Activated T-cell treated with anti-CD3 and anti-CD28 coated beads, Interleukin-2, amount 50 U/mL, for 24 hours (primary cell): ENCODE results near the gene ATRAID.
A peak's percentile ranks its signal among the peaks of the same experiment; 100 is the strongest.

ENCODE experiments used
- DNase-seq: peaks from one replicate; pipeline ENCODE4 v3.0.0-alpha.2; 2020
- H3K27ac Mint-ChIP-seq: 2 replicates; pipeline ENCODE4 v1.8.0; 2020; ENCODE audit warnings: mild to moderate bottlenecking, mixed read lengths
- H3K27me3 Mint-ChIP-seq: 2 replicates; pipeline ENCODE4 v1.8.0; 2020; ENCODE audit warnings: mixed read lengths
- H3K36me3 Mint-ChIP-seq: 2 replicates; pipeline ENCODE4 v1.8.0; 2020; ENCODE audit warnings: low read depth, mixed read lengths
- H3K4me1 Mint-ChIP-seq: 2 replicates; pipeline ENCODE4 v1.8.0; 2020; ENCODE audit warnings: low read depth, mixed read lengths
- H3K4me3 Mint-ChIP-seq: 2 replicates; pipeline ENCODE4 v1.8.0; 2020; ENCODE audit warnings: mild to moderate bottlenecking, moderate library complexity, mixed read lengths
- H3K9me3 Mint-ChIP-seq: 2 replicates; pipeline ENCODE4 v1.8.0; 2020; ENCODE audit warnings: mixed read lengths

The ATRAID gene

GRCh38 chr2:27222407-27222806, 10.6 kb downstream of the ATRAID start:
- Mint-ChIP-seq H3K36me3 (peaks cover 97% of the 10 kb centered on the region), H3K27ac (no peak overlapping the region), H3K4me3 (no peak overlapping the region), H3K9me3 (no peaks in the 10 kb centered on the region), H3K4me1 (peaks cover 29% of the 10 kb centered on the region), H3K27me3 (no peaks in the 10 kb centered on the region)
- no peak for DNase-seq

GRCh38 chr2:27223416-27223815, 11.6 kb downstream of the ATRAID start:
- no peaks in the 10 kb centered on the region for H3K27me3 Mint-ChIP-seq
- no peak for DNase-seq
- H3K9me3 Mint-ChIP-seq: no peaks in the 10 kb centered on the region
- peaks cover 97% of the 10 kb centered on the region for H3K36me3 Mint-ChIP-seq
- no peak overlapping the region for H3K4me3 Mint-ChIP-seq
- peaks cover 23% of the 10 kb centered on the region for H3K4me1 Mint-ChIP-seq
- no peak overlapping the region for H3K27ac Mint-ChIP-seq

GRCh38 chr2:27225526-27225925, 13.7 kb downstream of the ATRAID start:
- H3K4me1 Mint-ChIP-seq: peaks cover 7% of the 10 kb centered on the region
- no peaks in the 10 kb centered on the region for H3K9me3 Mint-ChIP-seq
- H3K27ac Mint-ChIP-seq: no peak overlapping the region
- DNase-seq: no peak
- H3K27me3 Mint-ChIP-seq: no peaks in the 10 kb centered on the region
- no peak overlapping the region for H3K4me3 Mint-ChIP-seq
- peaks cover 95% of the 10 kb centered on the region for H3K36me3 Mint-ChIP-seq

GRCh38 chr2:27227501-27227900, 15.7 kb downstream of the ATRAID start:
- H3K4me3 Mint-ChIP-seq: no peak overlapping the region
- H3K4me1 Mint-ChIP-seq: no peaks in the 10 kb centered on the region
- DNase-seq: no peak
- no peaks in the 10 kb centered on the region for H3K9me3 Mint-ChIP-seq
- H3K27me3 Mint-ChIP-seq: no peaks in the 10 kb centered on the region
- no peak overlapping the region for H3K27ac Mint-ChIP-seq
- peaks cover 96% of the 10 kb centered on the region for H3K36me3 Mint-ChIP-seq

- H3K27me3 Mint-ChIP-seq: no peaks in the 10 kb centered on the region
- H3K4me3 Mint-ChIP-seq: no peak overlapping the region
- H3K27ac Mint-ChIP-seq: no peak overlapping the region
- DNase-seq: no peak
- H3K9me3 Mint-ChIP-seq: no peaks in the 10 kb centered on the region
- peaks cover 96% of the 10 kb centered on the region for H3K36me3 Mint-ChIP-seq
- H3K4me1 Mint-ChIP-seq: no peaks in the 10 kb centered on the region
These were observed 20.1 kb downstream of the ATRAID start for GRCh38 chr2:27231921-27232320.

GRCh38 chr2:27233341-27233740, 21.5 kb downstream of the ATRAID start:
- DNase-seq: no peak
- H3K36me3 Mint-ChIP-seq: peaks cover 96% of the 10 kb centered on the region
- H3K4me1 Mint-ChIP-seq: no peaks in the 10 kb centered on the region
- H3K4me3 Mint-ChIP-seq: no peak overlapping the region
- H3K27me3 Mint-ChIP-seq: no peaks in the 10 kb centered on the region
- H3K9me3 Mint-ChIP-seq: no peaks in the 10 kb centered on the region
- H3K27ac Mint-ChIP-seq: no peak overlapping the region

GRCh38 chr2:27236136-27236535, 24.3 kb downstream of the ATRAID start:
- Mint-ChIP-seq H3K27ac (peak overlapping the region; percentile 16), H3K36me3 (peaks cover 100% of the 10 kb centered on the region), H3K4me1 (no peaks in the 10 kb centered on the region), H3K4me3 (no peak overlapping the region), H3K27me3 (no peaks in the 10 kb centered on the region), H3K9me3 (no peaks in the 10 kb centered on the region)
- DNase-seq: no peak

GRCh38 chr2:27236626-27237025, 24.8 kb downstream of the ATRAID start:
- DNase-seq: no peak
- H3K4me1 Mint-ChIP-seq: no peaks in the 10 kb centered on the region
- no peak overlapping the region for H3K4me3 Mint-ChIP-seq
- peak overlapping the region; percentile 16 for H3K27ac Mint-ChIP-seq
- no peaks in the 10 kb centered on the region for H3K27me3 Mint-ChIP-seq
- H3K36me3 Mint-ChIP-seq: peaks cover 100% of the 10 kb centered on the region
- no peaks in the 10 kb centered on the region for H3K9me3 Mint-ChIP-seq

- Mint-ChIP-seq H3K4me3 (no peak overlapping the region), H3K4me1 (no peaks in the 10 kb centered on the region), H3K27me3 (no peaks in the 10 kb centered on the region), H3K9me3 (no peaks in the 10 kb centered on the region), H3K27ac (no peak overlapping the region), H3K36me3 (peaks cover 100% of the 10 kb centered on the region)
- no peak for DNase-seq
These were observed 25.6 kb downstream of the ATRAID start for GRCh38 chr2:27237341-27237945.

- H3K4me1 Mint-ChIP-seq: no peaks in the 10 kb centered on the region
- H3K9me3 Mint-ChIP-seq: no peaks in the 10 kb centered on the region
- no peak overlapping the region for H3K27ac Mint-ChIP-seq
- peaks cover 100% of the 10 kb centered on the region for H3K36me3 Mint-ChIP-seq
- H3K27me3 Mint-ChIP-seq: no peaks in the 10 kb centered on the region
- no peak for DNase-seq
- no peak overlapping the region for H3K4me3 Mint-ChIP-seq
These were observed 27.1 kb downstream of the ATRAID start for GRCh38 chr2:27238976-27239375.

- Mint-ChIP-seq H3K36me3 (peaks cover 95% of the 10 kb centered on the region), H3K27ac (peak overlapping the region; percentile 27), H3K4me3 (no peak overlapping the region), H3K4me1 (no peaks in the 10 kb centered on the region), H3K27me3 (no peaks in the 10 kb centered on the region), H3K9me3 (no peaks in the 10 kb centered on the region)
- DNase-seq: no peak
These were observed 28.6 kb downstream of the ATRAID start for GRCh38 chr2:27240406-27240805.

GRCh38 chr2:27241761-27242613, 30.1 kb downstream of the ATRAID start:
- Mint-ChIP-seq H3K4me1 (no peaks in the 10 kb centered on the region), H3K27ac (peak overlapping the region; percentile 22), H3K27me3 (no peaks in the 10 kb centered on the region), H3K4me3 (no peak overlapping the region), H3K9me3 (no peaks in the 10 kb centered on the region), H3K36me3 (peaks cover 79% of the 10 kb centered on the region)
- DNase-seq: no peak

GRCh38 chr2:27242614-27242951, 30.7 kb downstream of the ATRAID start:
- Mint-ChIP-seq H3K4me3 (no peak overlapping the region), H3K27ac (no peak overlapping the region), H3K27me3 (no peaks in the 10 kb centered on the region), H3K4me1 (no peaks in the 10 kb centered on the region), H3K9me3 (no peaks in the 10 kb centered on the region), H3K36me3 (peaks cover 73% of the 10 kb centered on the region)
- no peak for DNase-seq

- DNase-seq: no peak
- Mint-ChIP-seq H3K27me3 (no peaks in the 10 kb centered on the region), H3K36me3 (peaks cover 63% of the 10 kb centered on the region), H3K9me3 (no peaks in the 10 kb centered on the region), H3K4me1 (no peaks in the 10 kb centered on the region), H3K4me3 (no peak overlapping the region), H3K27ac (no peak overlapping the region)
These were observed 31.7 kb downstream of the ATRAID start for GRCh38 chr2:27243391-27244130.

GRCh38 chr2:27245116-27245515, 33.3 kb downstream of the ATRAID start:
- no peak for DNase-seq
- no peaks in the 10 kb centered on the region for H3K4me1 Mint-ChIP-seq
- no peak overlapping the region for H3K4me3 Mint-ChIP-seq
- H3K27me3 Mint-ChIP-seq: no peaks in the 10 kb centered on the region
- peaks cover 47% of the 10 kb centered on the region for H3K36me3 Mint-ChIP-seq
- H3K9me3 Mint-ChIP-seq: no peaks in the 10 kb centered on the region
- H3K27ac Mint-ChIP-seq: no peak overlapping the region
